DOHH2 (cell line): ENCODE results near the gene GRID1.

Source experiments
- H3F3A ChIP-seq: fragments of 200-600 bp; sonication (generic), shearing (Covaris generic); 2 replicates; pipeline ENCODE4 v1.6.0; 2016; ENCODE audit warnings: antibody characterized with exemption, mild to moderate bottlenecking; ENCODE audit not compliant: control insufficient read depth, insufficient read depth
- H3K27ac ChIP-seq: fragments of 200-600 bp; sonication (generic); 2 replicates; pipeline ENCODE4 v1.5.1; 2014; ENCODE audit warnings: low read depth, mild to moderate bottlenecking, low read length, moderate library complexity
- H3K27me3 ChIP-seq: fragments of 200-600 bp; sonication (generic); 2 replicates; pipeline ENCODE4 v1.6.1; 2014; ENCODE audit warnings: mild to moderate bottlenecking, low read length, mixed read lengths; ENCODE audit not compliant: control insufficient read depth
- H3K36me3 ChIP-seq: fragments of 200-600 bp; sonication (generic); 2 replicates; pipeline ENCODE4 v1.6.1; 2014; ENCODE audit warnings: mild to moderate bottlenecking, low read length, moderate library complexity, mixed read lengths; ENCODE audit not compliant: control insufficient read depth
- H3K4me1 ChIP-seq: fragments of 200-600 bp; sonication (generic); 2 replicates; pipeline ENCODE4 v1.6.1; 2014; ENCODE audit warnings: mild to moderate bottlenecking, low read length, mixed read lengths; ENCODE audit not compliant: control insufficient read depth
- H3K4me2 ChIP-seq: fragments of 200-600 bp; sonication (generic); 2 replicates; pipeline ENCODE4 v1.6.0; 2014; ENCODE audit warnings: mild to moderate bottlenecking, low read length, moderate library complexity
- H3K4me3 ChIP-seq: fragments of 200-600 bp; sonication (generic); 2 replicates; pipeline ENCODE4 v1.5.1; 2014; ENCODE audit warnings: mild to moderate bottlenecking, low read length, mixed read lengths
- H3K79me2 ChIP-seq: fragments of 200-600 bp; sonication (generic); 2 replicates; pipeline ENCODE4 v1.6.1; 2014; ENCODE audit warnings: mild to moderate bottlenecking, low read length, mixed read lengths; ENCODE audit not compliant: control insufficient read depth
- H3K9me2 ChIP-seq: fragments of 200-600 bp; sonication (generic); replicated peaks from 2 replicates; pipeline ENCODE4 v1.6.1; 2014; ENCODE audit warnings: mild to moderate bottlenecking, low read length, mixed read lengths; ENCODE audit not compliant: control insufficient read depth
- H3K9me3 ChIP-seq: fragments of 200-600 bp; sonication (generic); 2 replicates; pipeline ENCODE4 v1.6.1; 2014; ENCODE audit warnings: antibody characterized with exemption, low read length, mixed read lengths; ENCODE audit not compliant: control insufficient read depth, insufficient read depth
- H4K20me1 ChIP-seq: fragments of 200-600 bp; sonication (generic); 2 replicates; pipeline ENCODE4 v1.6.0; 2014; ENCODE audit warnings: low read depth, mild to moderate bottlenecking, antibody characterized with exemption, low read length, moderate library complexity; ENCODE audit not compliant: control insufficient read depth, insufficient read depth
- EZH2phosphoT487 ChIP-seq: fragments of 200-600 bp; sonication (generic); IDR thresholded peaks from 2 replicates; pipeline ENCODE4 v1.6.1; 2017; ENCODE audit warnings: borderline replicate concordance, mild to moderate bottlenecking, antibody characterized with exemption, low read length, moderate library complexity, mixed read lengths
- TF ChIP-seq, protein P1 (sequence below): fragments of 200-600 bp; sonication (generic); IDR thresholded peaks from one replicate; pipeline ENCODE4 v1.5.1; 2014; ENCODE audit warnings: antibody characterized with exemption, mild to moderate bottlenecking, low read depth, low read length; ENCODE audit not compliant: poor library complexity, severe bottlenecking

Gene GRID1

DNA sequence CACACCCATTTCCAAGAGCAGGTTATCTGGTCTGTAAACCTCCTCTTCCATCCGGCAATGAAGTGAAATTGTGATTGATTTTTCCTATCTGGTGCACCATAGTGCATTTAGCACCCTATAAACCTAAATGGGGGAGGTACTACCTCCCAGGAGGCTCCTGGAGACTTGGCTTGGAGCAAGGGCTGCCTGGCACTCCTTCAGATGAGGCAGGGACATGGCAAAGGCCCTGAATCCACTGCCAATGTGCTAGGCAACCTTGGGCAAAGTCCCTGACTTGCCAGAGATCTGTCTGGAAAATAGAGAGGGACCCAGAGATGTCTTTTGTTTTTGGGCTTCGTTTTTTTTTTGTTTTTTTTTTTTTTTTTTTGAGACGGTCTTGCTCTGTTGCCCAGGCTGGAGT lies 6.7 kb upstream of the GRID1 start:
- Histone ChIP-seq H3K36me3 (no peaks in the 10 kb centered on the region), H4K20me1 (no peaks in the 10 kb centered on the region), H3K79me2 (no peaks in the 10 kb centered on the region), H3K27ac (no peak overlapping the region), H3K4me1 (peaks cover 10% of the 10 kb centered on the region), H3K9me3 (no peaks in the 10 kb centered on the region), H3K9me2 (no peaks in the 10 kb centered on the region), H3K4me3 (no peak overlapping the region), H3K4me2 (no peak overlapping the region), H3F3A (no peaks in the 10 kb centered on the region), H3K27me3 (no peaks in the 10 kb centered on the region; the same call in none of the 2 replicates)
- TF ChIP-seq EZH2phosphoT487 = no peak
- TF ChIP-seq, protein P1, sequence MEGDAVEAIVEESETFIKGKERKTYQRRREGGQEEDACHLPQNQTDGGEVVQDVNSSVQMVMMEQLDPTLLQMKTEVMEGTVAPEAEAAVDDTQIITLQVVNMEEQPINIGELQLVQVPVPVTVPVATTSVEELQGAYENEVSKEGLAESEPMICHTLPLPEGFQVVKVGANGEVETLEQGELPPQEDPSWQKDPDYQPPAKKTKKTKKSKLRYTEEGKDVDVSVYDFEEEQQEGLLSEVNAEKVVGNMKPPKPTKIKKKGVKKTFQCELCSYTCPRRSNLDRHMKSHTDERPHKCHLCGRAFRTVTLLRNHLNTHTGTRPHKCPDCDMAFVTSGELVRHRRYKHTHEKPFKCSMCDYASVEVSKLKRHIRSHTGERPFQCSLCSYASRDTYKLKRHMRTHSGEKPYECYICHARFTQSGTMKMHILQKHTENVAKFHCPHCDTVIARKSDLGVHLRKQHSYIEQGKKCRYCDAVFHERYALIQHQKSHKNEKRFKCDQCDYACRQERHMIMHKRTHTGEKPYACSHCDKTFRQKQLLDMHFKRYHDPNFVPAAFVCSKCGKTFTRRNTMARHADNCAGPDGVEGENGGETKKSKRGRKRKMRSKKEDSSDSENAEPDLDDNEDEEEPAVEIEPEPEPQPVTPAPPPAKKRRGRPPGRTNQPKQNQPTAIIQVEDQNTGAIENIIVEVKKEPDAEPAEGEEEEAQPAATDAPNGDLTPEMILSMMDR = no peak

DNA sequence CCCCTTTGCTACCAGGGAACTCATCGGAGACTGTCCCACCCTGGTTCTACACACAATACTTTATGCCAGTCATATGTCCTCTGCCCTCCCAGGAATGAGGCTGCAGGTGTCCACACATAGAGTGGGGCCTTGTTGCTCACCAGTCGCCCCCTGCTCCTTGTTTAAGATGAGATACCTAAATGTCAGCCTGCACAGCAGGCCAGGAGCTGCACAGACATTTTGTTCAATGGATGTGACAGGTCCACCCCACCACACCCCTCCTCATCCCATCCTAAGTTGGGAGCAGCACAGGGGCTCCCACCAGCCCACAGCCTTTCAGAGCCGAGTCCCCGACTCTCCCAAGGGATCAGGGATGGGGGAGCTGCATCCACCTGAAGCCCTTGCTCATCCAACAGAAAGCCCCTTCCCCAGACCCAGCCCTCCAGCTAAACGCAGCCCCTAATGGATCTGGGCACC lies 6.2 kb upstream of the GRID1 start:
- H3K4me1 ChIP-seq = peaks cover 10% of the 10 kb centered on the region
- no peak overlapping the region for H3K4me3 ChIP-seq
- TF ChIP-seq EZH2phosphoT487 = no peak
- TF ChIP-seq, protein P1 = no peak
- H3K36me3 ChIP-seq = no peaks in the 10 kb centered on the region
- H3K27me3 ChIP-seq = peaks cover 4% of the 10 kb centered on the region
- H3K27ac ChIP-seq = no peak overlapping the region
- H4K20me1 ChIP-seq = no peaks in the 10 kb centered on the region
- H3K79me2 ChIP-seq = no peaks in the 10 kb centered on the region
- no peaks in the 10 kb centered on the region for H3F3A ChIP-seq
- no peaks in the 10 kb centered on the region for H3K9me3 ChIP-seq
- H3K9me2 ChIP-seq = no peaks in the 10 kb centered on the region
- H3K4me2 ChIP-seq = no peak overlapping the region

DNA sequence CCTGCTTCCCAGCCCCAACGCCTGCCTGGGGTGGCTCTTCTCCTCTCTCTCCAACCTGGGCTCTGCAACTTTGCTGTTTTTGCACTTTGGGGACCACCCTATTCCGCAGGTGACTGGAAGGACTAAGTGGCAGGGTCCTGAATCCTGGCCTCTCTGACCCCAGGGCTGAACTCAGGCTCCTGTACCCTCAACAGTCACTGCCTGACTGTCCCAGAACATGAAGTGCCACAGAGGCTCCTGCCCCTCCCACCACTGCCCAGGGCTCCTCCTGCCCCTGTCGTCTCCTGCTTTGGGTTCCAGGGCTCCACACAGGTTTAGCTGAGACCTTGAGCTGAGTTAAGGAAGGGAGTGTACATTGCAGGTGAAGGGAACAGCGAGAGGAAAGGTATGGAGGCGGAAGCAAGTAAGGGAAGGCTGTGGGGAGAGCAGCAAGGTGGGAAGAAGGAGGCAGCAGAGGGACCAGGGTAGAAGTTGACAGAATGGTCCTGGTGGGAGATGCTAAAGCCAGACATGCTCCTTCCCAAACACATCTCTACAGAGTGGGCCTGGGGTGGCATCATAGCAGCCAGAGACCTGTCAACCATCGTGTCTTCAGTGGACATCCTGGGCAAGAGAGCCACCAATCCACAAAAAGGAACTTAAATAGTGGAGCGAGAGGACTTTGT lies 5.7 kb upstream of the GRID1 start:
- Histone ChIP-seq H3K27ac (no peak overlapping the region), H3K27me3 (peaks cover 10% of the 10 kb centered on the region), H3K4me3 (no peak overlapping the region), H3K4me2 (no peak overlapping the region), H3K4me1 (peaks cover 5% of the 10 kb centered on the region), H3K36me3 (no peaks in the 10 kb centered on the region), H3K9me2 (no peaks in the 10 kb centered on the region), H3K79me2 (no peaks in the 10 kb centered on the region), H3K9me3 (no peaks in the 10 kb centered on the region), H3F3A (no peaks in the 10 kb centered on the region), H4K20me1 (no peaks in the 10 kb centered on the region)
- TF ChIP-seq, protein P1 = no peak
- no peak for TF ChIP-seq EZH2phosphoT487
